Measurements from ENCODE around the gene DYRK4. TPM values are rescaled to one million over a fixed set of nuclear protein-coding genes. Genes with fewer than 3 reads are reported as not detected.

DYRK4 gene
- total RNA-seq, 1 donor from 2014 or later = 6.7 TPM

GRCh38 chr12:4563336-4563735 is 1.3 kb downstream of the DYRK4 start:
- H3K4me1 Mint-ChIP-seq (ENCODE audit: low read depth, unreplicated experiment) = peaks cover 4% of the 10 kb centered on the region
- no peaks in the 10 kb centered on the region for H3K27me3 Mint-ChIP-seq (ENCODE audit: unreplicated experiment)
- no peaks in the 10 kb centered on the region for H3K36me3 Mint-ChIP-seq (ENCODE audit: unreplicated experiment)
- TF ChIP-seq CTCF (IDR thresholded peaks at IDR 0.05; ENCODE audit: partially characterized antibody, unreplicated experiment) = no peak
- DNase-seq = no peak
- H3K27ac Mint-ChIP-seq (ENCODE audit: unreplicated experiment) = no peak overlapping the region
- no peaks in the 10 kb centered on the region for H3K9me3 Mint-ChIP-seq (ENCODE audit: unreplicated experiment)
- H3K4me3 Mint-ChIP-seq (ENCODE audit: unreplicated experiment) = no peak overlapping the region

GRCh38 chr12:4564818-4565217 is 2.8 kb downstream of the DYRK4 start:
- Mint-ChIP-seq H3K4me3 (ENCODE audit: unreplicated experiment) (no peak overlapping the region), H3K4me1 (ENCODE audit: low read depth, unreplicated experiment) (peaks cover 4% of the 10 kb centered on the region), H3K9me3 (ENCODE audit: unreplicated experiment) (no peaks in the 10 kb centered on the region), H3K27me3 (ENCODE audit: unreplicated experiment) (no peaks in the 10 kb centered on the region), H3K27ac (ENCODE audit: unreplicated experiment) (no peak overlapping the region), H3K36me3 (ENCODE audit: unreplicated experiment) (no peaks in the 10 kb centered on the region)
- DNase-seq = no peak
- no peak for TF ChIP-seq CTCF (IDR thresholded peaks at IDR 0.05; ENCODE audit: partially characterized antibody, unreplicated experiment)

- Mint-ChIP-seq H3K27me3 (ENCODE audit: unreplicated experiment) (no peaks in the 10 kb centered on the region), H3K4me1 (ENCODE audit: low read depth, unreplicated experiment) (peaks cover 4% of the 10 kb centered on the region), H3K27ac (ENCODE audit: unreplicated experiment) (no peak overlapping the region), H3K9me3 (ENCODE audit: unreplicated experiment) (no peaks in the 10 kb centered on the region), H3K36me3 (ENCODE audit: unreplicated experiment) (no peaks in the 10 kb centered on the region), H3K4me3 (ENCODE audit: unreplicated experiment) (no peak overlapping the region)
- no peak for DNase-seq
- no peak for TF ChIP-seq CTCF (IDR thresholded peaks at IDR 0.05; ENCODE audit: partially characterized antibody, unreplicated experiment)
Measured at GRCh38 chr12:4566474-4566873, 4.5 kb downstream of the DYRK4 start.

- TF ChIP-seq CTCF (IDR thresholded peaks at IDR 0.05; ENCODE audit: partially characterized antibody, unreplicated experiment) = no peak
- H3K27me3 Mint-ChIP-seq (ENCODE audit: unreplicated experiment) = no peaks in the 10 kb centered on the region
- H3K36me3 Mint-ChIP-seq (ENCODE audit: unreplicated experiment) = no peaks in the 10 kb centered on the region
- H3K4me3 Mint-ChIP-seq (ENCODE audit: unreplicated experiment) = no peak overlapping the region
- no peaks in the 10 kb centered on the region for H3K4me1 Mint-ChIP-seq (ENCODE audit: low read depth, unreplicated experiment)
- no peaks in the 10 kb centered on the region for H3K9me3 Mint-ChIP-seq (ENCODE audit: unreplicated experiment)
- H3K27ac Mint-ChIP-seq (ENCODE audit: unreplicated experiment) = no peak overlapping the region
- DNase-seq = no peak
Measured at GRCh38 chr12:4567073-4567881, 5.3 kb downstream of the DYRK4 start.

GRCh38 chr12:4569261-4569660 is 7.3 kb downstream of the DYRK4 start:
- Mint-ChIP-seq H3K36me3 (ENCODE audit: unreplicated experiment) (no peaks in the 10 kb centered on the region), H3K27me3 (ENCODE audit: unreplicated experiment) (no peaks in the 10 kb centered on the region), H3K9me3 (ENCODE audit: unreplicated experiment) (no peaks in the 10 kb centered on the region), H3K4me3 (ENCODE audit: unreplicated experiment) (no peak overlapping the region), H3K27ac (ENCODE audit: unreplicated experiment) (no peak overlapping the region), H3K4me1 (ENCODE audit: low read depth, unreplicated experiment) (no peaks in the 10 kb centered on the region)
- TF ChIP-seq CTCF (IDR thresholded peaks at IDR 0.05; ENCODE audit: partially characterized antibody, unreplicated experiment) = no peak
- no peak for DNase-seq

All from glutamatergic neuron (in vitro differentiated cells).